Uterus (tissue), 2 donors: ENCODE results near the gene MFSD2A.
"Not testable (repeated sequence)": the region's sequence is repeated elsewhere in the genome, so short reads cannot be mapped to it uniquely, and the experiment has no call there.

ENCODE experiments used
- CTCF ChIP-seq, 4 experiments: fragments of 200-600 bp in 2 of 4; fragments of 450-650 bp in 2 of 4; sonication (generic) in 2 of 4; IDR thresholded peaks; one replicate each; pipeline ENCODE4 v1.5.1; 2016 to 2019; ENCODE audit warnings: antibody characterized with exemption in 4 of 4, mild to moderate bottlenecking in 2 of 4, moderate library complexity in 1 of 4
- POLR2A ChIP-seq, 2 donors: fragments of 450-650 bp; IDR thresholded peaks; one replicate each; pipeline ENCODE4 v1.6.1; 2016; ENCODE audit warnings: antibody characterized with exemption in 2 of 2, mild to moderate bottlenecking in 1 of 2, moderate library complexity in 1 of 2

- not testable (repeated sequence) for TF ChIP-seq CTCF, POLR2A (IDR thresholded peaks at IDR 0.05)
Observed at GRCh38 chr1:39913136-39913535, 41.8 kb upstream of the MFSD2A start.
